Duodenal mucosa (tissue), 2 donors: Measurements from ENCODE around the gene RAX.

ENCODE experiments used
- H3K27ac ChIP-seq: one replicate; pipeline ENCODE4 v1.7.0; 2013; ENCODE audit warnings: low read depth, low read length
- H3K27me3 ChIP-seq, 2 donors: one replicate each; pipeline ENCODE4 v1.7.0; 2013; ENCODE audit warnings: low read length in 2 of 2, control low read depth in 1 of 2; ENCODE audit not compliant: insufficient read depth in 2 of 2, control insufficient read depth in 1 of 2
- H3K36me3 ChIP-seq, 2 donors: one replicate each; pipeline ENCODE4 v1.7.0; 2013; ENCODE audit warnings: low read length in 2 of 2, control low read depth in 1 of 2; ENCODE audit not compliant: insufficient read depth in 2 of 2, control insufficient read depth in 1 of 2
- H3K4me1 ChIP-seq, 2 donors: one replicate each; pipeline ENCODE4 v1.7.0; 2013; ENCODE audit warnings: low read length in 2 of 2, control low read depth in 1 of 2; ENCODE audit not compliant: insufficient read depth in 2 of 2, control insufficient read depth in 1 of 2
- H3K4me3 ChIP-seq, 2 donors: one replicate each; pipeline ENCODE4 v1.7.0; 2013; ENCODE audit warnings: low read length in 2 of 2, low read depth in 1 of 2
- H3K9ac ChIP-seq, 2 donors: one replicate each; pipeline ENCODE4 v1.7.0; 2013; ENCODE audit warnings: low read length in 2 of 2, low read depth in 1 of 2
- H3K9me3 ChIP-seq, 2 donors: one replicate each; pipeline ENCODE4 v1.7.0; 2013; ENCODE audit warnings: low read length in 2 of 2, control low read depth in 1 of 2; ENCODE audit not compliant: control insufficient read depth in 1 of 2

Gene RAX

GRCh38 chr18:59249199-59249774, 24.0 kb downstream of the RAX start:
- Histone ChIP-seq H3K27ac (no peak overlapping the region), H3K27me3 (peaks cover 4 to 16% of the 10 kb centered on the region in 2 donors), H3K4me1 (no peaks in the 10 kb centered on the region), H3K36me3 (no peaks in the 10 kb centered on the region), H3K4me3 (no peak overlapping the region), H3K9me3 (no peaks in the 10 kb centered on the region), H3K9ac (no peak overlapping the region)

DNA sequence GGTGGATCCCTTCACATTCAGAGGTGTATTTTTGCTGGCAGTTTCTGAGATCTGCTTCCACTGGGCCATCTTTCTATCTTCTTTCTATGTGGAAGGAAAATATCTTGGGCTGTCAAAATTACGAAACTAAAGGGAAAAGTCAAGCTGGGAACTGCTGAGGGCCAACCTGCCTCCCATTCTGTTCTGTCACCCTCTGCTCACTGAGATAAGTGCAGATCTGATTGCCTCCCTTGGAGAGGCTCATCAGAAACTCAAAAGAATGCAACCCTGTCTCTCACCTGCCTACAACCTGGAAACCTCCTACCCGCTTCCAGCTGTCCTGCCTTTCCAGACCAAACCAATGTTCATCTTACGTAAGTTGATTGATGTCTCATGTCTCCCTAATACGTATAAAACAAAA, 26.5 kb downstream of the RAX start:
- Histone ChIP-seq H3K9me3 (no peaks in the 10 kb centered on the region), H3K36me3 (no peaks in the 10 kb centered on the region), H3K4me1 (no peaks in the 10 kb centered on the region), H3K4me3 (no peak overlapping the region), H3K27me3 (peaks cover 4 to 16% of the 10 kb centered on the region in 2 donors), H3K9ac (no peak overlapping the region), H3K27ac (no peak overlapping the region)

GRCh38 chr18:59242906-59243305, 30.3 kb downstream of the RAX start:
- H3K9ac ChIP-seq = no peak overlapping the region
- no peaks in the 10 kb centered on the region for H3K4me1 ChIP-seq
- no peak overlapping the region for H3K27ac ChIP-seq
- H3K4me3 ChIP-seq = no peak overlapping the region
- H3K36me3 ChIP-seq = no peaks in the 10 kb centered on the region
- peaks cover 4 to 12% of the 10 kb centered on the region in 2 donors for H3K27me3 ChIP-seq
- H3K9me3 ChIP-seq = no peaks in the 10 kb centered on the region

- Histone ChIP-seq H3K27me3 (no peaks in the 10 kb centered on the region), H3K27ac (no peak overlapping the region), H3K36me3 (no peaks in the 10 kb centered on the region), H3K4me1 (no peaks in the 10 kb centered on the region), H3K9ac (no peak overlapping the region), H3K9me3 (no peaks in the 10 kb centered on the region), H3K4me3 (no peak overlapping the region)
Measured at GRCh38 chr18:59239642-59240041, 33.6 kb downstream of the RAX start.

GRCh38 chr18:59238385-59238784, 34.9 kb downstream of the RAX start:
- H3K4me3 ChIP-seq = no peak overlapping the region
- no peaks in the 10 kb centered on the region for H3K9me3 ChIP-seq
- H3K27ac ChIP-seq = no peak overlapping the region
- H3K9ac ChIP-seq = no peak overlapping the region
- no peaks in the 10 kb centered on the region for H3K27me3 ChIP-seq
- H3K4me1 ChIP-seq = no peaks in the 10 kb centered on the region
- H3K36me3 ChIP-seq = no peaks in the 10 kb centered on the region

- no peaks in the 10 kb centered on the region for H3K4me1 ChIP-seq
- no peak overlapping the region for H3K9ac ChIP-seq
- H3K9me3 ChIP-seq = no peaks in the 10 kb centered on the region
- no peak overlapping the region for H3K27ac ChIP-seq
- no peaks in the 10 kb centered on the region for H3K36me3 ChIP-seq
- no peak overlapping the region for H3K4me3 ChIP-seq
- H3K27me3 ChIP-seq = peaks cover 0 to 4% of the 10 kb centered on the region in 2 donors
Measured at GRCh38 chr18:59233017-59233410, 40.2 kb downstream of the RAX start.

DNA sequence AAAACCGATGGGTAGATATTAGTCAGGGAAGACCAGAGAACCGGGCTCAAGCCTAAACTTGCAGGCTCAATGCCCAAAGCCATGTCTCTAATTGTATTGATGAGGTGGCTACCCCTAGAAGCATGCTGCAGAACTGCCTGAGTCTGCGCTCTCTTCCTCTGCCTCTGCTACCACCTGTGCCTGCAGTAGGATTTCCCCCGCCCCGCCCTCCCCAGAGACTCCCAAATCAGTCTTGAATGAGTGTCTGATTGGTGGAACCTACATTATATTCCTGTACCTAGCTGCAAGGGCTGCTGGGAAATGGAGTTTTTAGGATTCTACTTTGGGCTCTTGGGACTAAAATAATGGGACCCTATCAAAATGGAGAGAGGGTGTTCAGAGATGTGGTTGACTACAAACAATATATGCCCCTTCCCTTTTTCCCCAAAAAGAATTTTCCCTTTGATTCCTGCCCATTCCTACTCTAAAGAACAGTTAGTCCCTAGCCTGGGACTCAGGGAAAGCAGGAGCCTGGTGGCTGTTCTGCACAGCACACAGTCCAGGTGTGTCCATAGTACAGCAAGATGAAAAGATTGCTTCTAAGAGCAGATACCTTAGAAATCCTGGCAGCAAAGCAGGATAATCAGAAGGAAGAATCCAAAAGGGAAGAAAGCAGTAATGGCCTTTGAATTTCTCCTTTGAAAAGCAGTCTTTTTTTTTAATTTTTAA, 40.8 kb downstream of the RAX start:
- Histone ChIP-seq H3K27me3 (peaks cover 0 to 4% of the 10 kb centered on the region in 2 donors), H3K27ac (no peak overlapping the region), H3K9me3 (no peaks in the 10 kb centered on the region), H3K4me3 (no peak overlapping the region), H3K4me1 (no peaks in the 10 kb centered on the region), H3K9ac (no peak overlapping the region), H3K36me3 (no peaks in the 10 kb centered on the region)

GRCh38 chr18:59231877-59232276, 41.4 kb downstream of the RAX start:
- Histone ChIP-seq H3K4me1 (no peaks in the 10 kb centered on the region), H3K27ac (no peak overlapping the region), H3K4me3 (no peak overlapping the region), H3K36me3 (no peaks in the 10 kb centered on the region), H3K9me3 (no peaks in the 10 kb centered on the region), H3K27me3 (peaks cover 0 to 4% of the 10 kb centered on the region in 2 donors), H3K9ac (no peak overlapping the region)

- no peaks in the 10 kb centered on the region for H3K9me3 ChIP-seq
- no peak overlapping the region for H3K27ac ChIP-seq
- H3K9ac ChIP-seq = no peak overlapping the region
- H3K27me3 ChIP-seq = peaks cover 0 to 4% of the 10 kb centered on the region in 2 donors
- no peaks in the 10 kb centered on the region for H3K36me3 ChIP-seq
- H3K4me1 ChIP-seq = no peaks in the 10 kb centered on the region
- H3K4me3 ChIP-seq = no peak overlapping the region
Measured at GRCh38 chr18:59231114-59231513, 42.1 kb downstream of the RAX start.

- no peak overlapping the region for H3K27ac ChIP-seq
- H3K4me3 ChIP-seq = no peak overlapping the region
- H3K4me1 ChIP-seq = no peaks in the 10 kb centered on the region
- H3K9me3 ChIP-seq = no peaks in the 10 kb centered on the region
- H3K27me3 ChIP-seq = peaks cover 0 to 4% of the 10 kb centered on the region in 2 donors
- H3K9ac ChIP-seq = no peak overlapping the region
- no peaks in the 10 kb centered on the region for H3K36me3 ChIP-seq
Measured at GRCh38 chr18:59229701-59230443, 43.4 kb downstream of the RAX start.
